ENCODE data around the gene ZBTB2. TPM values are rescaled to one million over a fixed set of nuclear protein-coding genes. Genes with fewer than 3 reads are reported as not detected.

ZBTB2 gene
- total RNA-seq, 3 donors from 2014 or later, result 9.9 to 20.5 (median 15.1) TPM

DNA sequence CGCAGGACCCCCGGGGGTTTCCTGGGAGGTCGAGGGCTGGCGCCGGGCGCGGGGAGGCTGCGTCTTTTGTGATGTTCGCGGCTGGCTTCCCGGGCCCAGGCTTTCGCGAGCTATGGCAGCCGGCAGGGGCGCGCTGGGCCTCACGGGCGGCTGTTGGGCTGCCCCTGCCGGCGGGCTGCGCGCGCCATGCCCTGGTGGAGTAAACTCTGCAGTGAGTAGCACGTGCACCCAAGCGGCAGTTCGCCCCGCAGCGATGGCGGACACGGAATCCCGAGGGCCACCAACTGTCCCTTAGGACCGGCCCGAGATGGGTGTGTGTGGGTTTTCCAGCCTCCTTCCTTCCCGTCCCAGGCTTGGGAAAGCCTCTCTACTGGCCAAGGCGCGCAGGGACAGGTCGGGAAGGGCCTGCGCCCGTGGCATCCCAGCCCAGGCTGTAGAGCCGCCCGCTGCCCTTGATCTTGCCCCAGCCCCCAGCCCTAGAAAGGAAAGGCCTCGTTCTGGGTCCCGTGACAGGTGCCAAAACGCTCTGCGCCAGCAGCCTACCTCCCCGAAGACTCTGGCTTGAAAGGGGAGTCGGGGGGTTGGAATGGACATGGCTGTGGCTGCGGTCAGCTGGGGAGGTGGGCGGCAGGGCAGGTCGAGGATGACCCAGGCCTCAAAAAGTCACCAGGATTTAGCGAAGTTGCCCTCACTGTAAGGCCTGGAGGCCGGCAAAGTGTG is 49.7 kb downstream of the ZBTB2 start:
- Histone ChIP-seq H3K9me3 (no peaks in the 10 kb centered on the region), H3K36me3 (no peaks in the 10 kb centered on the region), H3K27ac (no peak overlapping the region), H3K4me1 (no peaks in the 10 kb centered on the region), H3K4me3 (no peak overlapping the region), H3K27me3 (no peaks in the 10 kb centered on the region)
- TF ChIP-seq, protein P1, sequence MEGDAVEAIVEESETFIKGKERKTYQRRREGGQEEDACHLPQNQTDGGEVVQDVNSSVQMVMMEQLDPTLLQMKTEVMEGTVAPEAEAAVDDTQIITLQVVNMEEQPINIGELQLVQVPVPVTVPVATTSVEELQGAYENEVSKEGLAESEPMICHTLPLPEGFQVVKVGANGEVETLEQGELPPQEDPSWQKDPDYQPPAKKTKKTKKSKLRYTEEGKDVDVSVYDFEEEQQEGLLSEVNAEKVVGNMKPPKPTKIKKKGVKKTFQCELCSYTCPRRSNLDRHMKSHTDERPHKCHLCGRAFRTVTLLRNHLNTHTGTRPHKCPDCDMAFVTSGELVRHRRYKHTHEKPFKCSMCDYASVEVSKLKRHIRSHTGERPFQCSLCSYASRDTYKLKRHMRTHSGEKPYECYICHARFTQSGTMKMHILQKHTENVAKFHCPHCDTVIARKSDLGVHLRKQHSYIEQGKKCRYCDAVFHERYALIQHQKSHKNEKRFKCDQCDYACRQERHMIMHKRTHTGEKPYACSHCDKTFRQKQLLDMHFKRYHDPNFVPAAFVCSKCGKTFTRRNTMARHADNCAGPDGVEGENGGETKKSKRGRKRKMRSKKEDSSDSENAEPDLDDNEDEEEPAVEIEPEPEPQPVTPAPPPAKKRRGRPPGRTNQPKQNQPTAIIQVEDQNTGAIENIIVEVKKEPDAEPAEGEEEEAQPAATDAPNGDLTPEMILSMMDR (IDR thresholded peaks at IDR 0.05), result no peak
- no peak for TF ChIP-seq POLR2A (IDR thresholded peaks at IDR 0.05)
- no peak for TF ChIP-seq POLR2AphosphoS5 (IDR thresholded peaks at IDR 0.05)
- intact Hi-C loops (cut with DNase I; ENCODE audit: low total_unique reads), result no loop called here
- DNase-seq (ENCODE audit: low spot score in 2 of 2), result no peak

DNA sequence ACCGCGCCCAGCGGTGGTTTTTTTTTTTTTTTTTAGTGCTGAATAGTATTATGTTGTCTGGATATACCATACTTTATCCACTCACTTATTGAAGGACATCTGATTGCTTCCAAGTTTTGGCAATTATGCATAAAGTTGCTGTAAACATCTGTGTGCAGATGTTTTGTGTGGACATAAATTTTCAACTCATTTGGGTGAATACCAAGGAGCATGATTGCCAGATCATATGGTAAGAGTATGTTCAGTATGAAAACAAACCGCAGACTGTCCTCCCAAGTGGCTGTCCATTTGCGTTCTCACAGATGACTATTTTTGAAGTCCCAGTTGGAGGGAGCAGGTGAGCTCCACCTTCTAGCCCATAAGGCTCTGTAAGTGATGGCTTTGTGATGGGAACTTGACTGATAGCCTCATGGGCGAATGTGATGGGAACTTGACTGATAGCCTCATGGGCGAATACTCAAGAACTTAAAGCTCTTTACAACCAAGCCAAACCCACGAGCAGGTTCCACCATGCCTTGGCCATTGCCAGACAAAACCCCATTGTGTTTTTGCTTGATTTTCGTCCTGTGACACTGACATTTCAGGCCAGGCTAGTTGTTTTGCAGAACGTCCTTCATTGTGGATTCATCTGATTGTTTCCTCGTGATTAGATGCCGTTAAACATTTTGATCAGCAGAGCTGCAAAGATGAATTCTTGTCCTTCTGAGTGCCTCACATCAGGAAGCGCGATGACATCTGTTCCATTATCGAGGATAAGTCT is 51.0 kb downstream of the ZBTB2 start:
- no peaks in the 10 kb centered on the region for H3K36me3 ChIP-seq
- no peaks in the 10 kb centered on the region for H3K27me3 ChIP-seq
- H3K9me3 ChIP-seq, result no peaks in the 10 kb centered on the region
- no peak for DNase-seq (ENCODE audit: low spot score in 2 of 2)
- intact Hi-C loops (cut with DNase I; ENCODE audit: low total_unique reads), result no loop called here
- H3K4me3 ChIP-seq, result no peak overlapping the region
- no peak overlapping the region for H3K27ac ChIP-seq
- TF ChIP-seq, protein P1 (IDR thresholded peaks at IDR 0.05), result no peak
- TF ChIP-seq POLR2A (IDR thresholded peaks at IDR 0.05) (no peak), POLR2AphosphoS5 (IDR thresholded peaks at IDR 0.05) (no peak)
- no peaks in the 10 kb centered on the region for H3K4me1 ChIP-seq

DNA sequence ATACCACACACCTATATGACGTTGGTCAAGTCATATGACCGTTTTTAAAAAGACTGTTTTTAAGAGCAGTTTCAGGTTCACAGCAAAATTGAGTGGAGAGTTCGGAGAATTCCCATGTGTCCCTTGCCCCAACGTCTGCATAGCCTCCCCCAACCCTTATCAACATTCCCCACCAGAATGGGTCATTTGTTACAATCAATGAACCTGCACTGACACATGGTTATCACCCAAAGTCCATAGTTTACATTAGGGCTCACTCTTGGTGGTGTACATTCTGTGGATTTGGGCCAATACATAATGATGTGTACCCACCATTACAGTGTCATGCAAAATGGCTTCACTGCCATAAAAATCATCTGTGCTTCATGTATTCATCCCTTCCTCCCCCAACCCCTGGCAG is 52.0 kb downstream of the ZBTB2 start:
- no peaks in the 10 kb centered on the region for H3K9me3 ChIP-seq
- no peaks in the 10 kb centered on the region for H3K4me1 ChIP-seq
- intact Hi-C loops (cut with DNase I; ENCODE audit: low total_unique reads), result loop anchor here (10.0 kb wide), 1 partner anchor 445 kb away; no protein-coding TSS in a partner anchor
- H3K36me3 ChIP-seq, result no peaks in the 10 kb centered on the region
- H3K4me3 ChIP-seq, result no peak overlapping the region
- no peak for TF ChIP-seq POLR2AphosphoS5 (IDR thresholded peaks at IDR 0.05)
- TF ChIP-seq, protein P1 (IDR thresholded peaks at IDR 0.05), result no peak
- TF ChIP-seq POLR2A (IDR thresholded peaks at IDR 0.05), result no peak
- H3K27ac ChIP-seq, result no peak overlapping the region
- no peak for DNase-seq (ENCODE audit: low spot score in 2 of 2)
- no peaks in the 10 kb centered on the region for H3K27me3 ChIP-seq

DNA sequence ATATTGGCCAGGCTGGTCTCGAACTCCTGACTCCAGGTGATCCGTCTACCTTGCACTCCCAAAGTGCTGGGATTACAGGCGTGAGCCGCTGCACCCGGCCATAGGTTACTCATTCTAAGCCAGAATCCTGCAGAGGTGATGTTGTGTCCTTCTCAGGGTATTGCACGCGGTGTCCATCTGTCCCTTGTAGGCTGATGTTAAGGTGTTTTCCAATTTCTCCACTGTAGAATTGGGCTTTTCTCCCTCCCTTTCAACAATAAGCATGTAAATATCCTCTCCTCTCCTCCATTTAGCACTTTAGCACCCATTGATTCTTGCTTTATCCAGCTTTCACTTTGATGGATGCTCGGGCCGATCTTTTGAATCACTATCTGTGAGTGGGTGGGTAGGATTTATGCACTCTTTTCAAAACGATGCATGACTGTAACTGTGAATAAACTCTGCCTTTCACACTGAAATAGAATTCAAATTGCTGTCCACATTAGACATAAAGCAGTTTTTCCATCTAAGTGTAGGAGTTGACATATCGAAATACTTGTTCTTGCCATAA is 52.6 kb downstream of the ZBTB2 start:
- TF ChIP-seq, protein P1 (IDR thresholded peaks at IDR 0.05), result no peak
- no peak for TF ChIP-seq POLR2A (IDR thresholded peaks at IDR 0.05)
- TF ChIP-seq POLR2AphosphoS5 (IDR thresholded peaks at IDR 0.05), result no peak
- Histone ChIP-seq H3K4me1 (no peaks in the 10 kb centered on the region), H3K27me3 (no peaks in the 10 kb centered on the region), H3K27ac (no peak overlapping the region), H3K4me3 (no peak overlapping the region), H3K9me3 (no peaks in the 10 kb centered on the region), H3K36me3 (no peaks in the 10 kb centered on the region)
- DNase-seq (ENCODE audit: low spot score in 2 of 2), result no peak
- intact Hi-C loops (cut with DNase I; ENCODE audit: low total_unique reads), result loop anchor here (10.0 kb wide), 1 partner anchor 444 kb away; no protein-coding TSS in a partner anchor

DNA sequence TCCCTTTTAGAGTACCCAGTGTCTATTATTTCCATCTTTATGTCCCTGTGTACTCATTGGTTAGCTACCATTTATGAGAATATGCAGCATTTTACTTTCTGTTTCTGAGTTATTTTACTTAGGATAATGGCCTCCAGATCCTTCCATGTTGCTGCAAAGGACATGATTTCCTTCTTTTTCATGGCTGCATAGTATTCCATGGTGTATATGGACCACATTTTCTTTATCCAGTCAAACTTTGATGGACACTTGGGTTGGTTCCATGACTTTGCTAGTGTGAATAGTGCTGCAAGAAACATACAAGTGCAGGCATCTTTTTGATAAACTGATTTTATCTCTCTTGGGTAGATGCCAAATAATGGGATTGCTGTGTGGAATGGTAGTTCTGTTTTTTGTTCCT is 55.4 kb downstream of the ZBTB2 start:
- Histone ChIP-seq H3K27me3 (no peaks in the 10 kb centered on the region), H3K9me3 (no peaks in the 10 kb centered on the region), H3K27ac (no peak overlapping the region), H3K36me3 (no peaks in the 10 kb centered on the region), H3K4me1 (no peaks in the 10 kb centered on the region), H3K4me3 (no peak overlapping the region)
- intact Hi-C loops (cut with DNase I; ENCODE audit: low total_unique reads), result loop anchor here (10.0 kb wide), 1 partner anchor 441 kb away; no protein-coding TSS in a partner anchor
- no peak for DNase-seq (ENCODE audit: low spot score in 2 of 2)
- TF ChIP-seq, protein P1 (IDR thresholded peaks at IDR 0.05), result no peak
- no peak for TF ChIP-seq POLR2A (IDR thresholded peaks at IDR 0.05)
- TF ChIP-seq POLR2AphosphoS5 (IDR thresholded peaks at IDR 0.05), result no peak
